Frontal cortex (tissue), 4 donors: ENCODE measurements around the gene CFAP52. TPM values are rescaled to one million over a fixed set of nuclear protein-coding genes. Genes with fewer than 3 reads are reported as not detected.

Experiments
- DNase-seq, 2 donors: peaks; one replicate each; pipeline ENCODE4 v3.0.0; 2012; ENCODE audit warnings: low spot score in 2 of 2
- FAIRE-seq: peaks from 2 replicates; lab custom pipeline; 2012; peaks lifted over from hg19 to GRCh38; lab: Jason Lieb, UNC
- total RNA-seq: library from RNA; depleted of rRNA; stranded (reverse); fragments of >200 nt; gene quantifications from one replicate; pipeline ENCODE4 v1.2.3, GENCODE V29; 2014
- donor health status: control.
- donor health status: control.
- donor health status: control.

The CFAP52 gene
- total RNA-seq, 1 donor from 2014 or later = 0.41 TPM

DNA sequence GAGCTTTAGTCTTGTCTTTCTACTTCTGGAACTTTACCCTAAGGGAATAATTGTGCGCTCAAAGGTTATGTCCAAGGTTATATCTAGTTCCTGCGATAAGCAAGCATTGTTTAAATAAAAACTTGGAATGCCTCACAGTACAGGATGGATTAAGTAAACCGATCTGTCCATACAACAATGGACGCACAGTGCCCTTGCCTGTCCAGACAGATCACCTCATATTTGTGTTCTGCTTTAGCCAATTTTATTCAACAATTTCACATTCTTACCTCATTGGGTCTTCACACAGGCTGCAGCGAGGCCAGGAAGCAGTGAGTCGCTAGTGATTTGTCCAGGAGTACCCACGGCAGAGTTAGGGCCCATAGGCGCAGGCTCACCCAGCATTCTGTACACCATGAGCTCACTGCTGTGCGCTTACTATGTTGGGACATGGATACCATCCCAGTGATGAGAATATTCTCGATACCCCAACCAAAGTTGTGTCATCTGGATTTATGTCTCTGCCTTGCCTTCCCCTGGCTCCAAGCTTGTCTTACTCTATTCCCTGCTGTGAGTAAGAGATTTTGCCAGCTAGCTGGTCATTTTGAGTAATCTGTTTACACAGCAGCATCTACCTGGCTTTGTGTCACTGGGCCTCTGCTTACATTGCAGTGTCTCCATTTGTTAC, 108.6 kb downstream of the CFAP52 start:
- FAIRE-seq = no peak
- no peak for DNase-seq

Other genes with a start within 250 kb of the CFAP52 start
- gene STX8, start 822 bp upstream of the CFAP52 start, total RNA-seq = 63.6 TPM
- gene USP43, start 68.9 kb downstream of the CFAP52 start, total RNA-seq = 8.6 TPM
- not detected for gene DHRS7C, start 214.9 kb downstream of the CFAP52 start, total RNA-seq
- not detected for gene GSG1L2, start 245.4 kb downstream of the CFAP52 start, total RNA-seq
- not detected for gene GLP2R, start 249.3 kb downstream of the CFAP52 start, total RNA-seq